Glomerular visceral epithelial cell (primary cell): ENCODE data around the gene PSME2.

Experiments
- DNase-seq: peaks from one replicate; pipeline ENCODE4 v3.0.0-alpha.2; 2016; ENCODE audit errors: extremely low spot score

PSME2 gene, protein sequence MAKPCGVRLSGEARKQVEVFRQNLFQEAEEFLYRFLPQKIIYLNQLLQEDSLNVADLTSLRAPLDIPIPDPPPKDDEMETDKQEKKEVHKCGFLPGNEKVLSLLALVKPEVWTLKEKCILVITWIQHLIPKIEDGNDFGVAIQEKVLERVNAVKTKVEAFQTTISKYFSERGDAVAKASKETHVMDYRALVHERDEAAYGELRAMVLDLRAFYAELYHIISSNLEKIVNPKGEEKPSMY

DNA sequence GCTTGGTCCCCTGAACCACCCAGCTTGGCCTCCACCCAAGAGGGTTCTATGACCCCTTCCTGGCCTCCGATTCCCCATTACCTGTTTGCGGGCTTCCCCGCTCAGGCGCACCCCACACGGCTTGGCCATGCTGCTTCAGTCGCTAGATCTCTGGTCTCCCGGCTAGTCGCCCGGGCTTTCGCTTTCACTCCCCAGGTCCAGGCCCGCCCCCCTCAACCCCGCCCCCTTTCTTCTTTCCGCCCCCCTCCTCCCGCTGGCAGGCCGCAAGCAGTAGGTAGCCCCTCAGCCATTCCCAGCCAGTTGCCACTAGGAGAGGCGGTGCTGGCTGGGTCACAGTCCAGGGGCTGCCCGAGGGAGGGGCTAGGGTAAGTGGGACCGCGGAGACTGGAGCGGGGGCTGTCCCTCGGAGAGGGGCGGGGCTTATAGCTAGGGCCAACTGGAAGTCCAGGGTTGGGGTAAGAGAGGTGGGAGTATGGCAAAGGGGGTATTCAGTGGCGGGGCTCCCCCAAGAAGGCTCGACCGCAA is at the start of gene PSME2:
PSME2 (minus strand) TSS at position 158 of the 525 bp plus-strand sequence; CDS start at position 129, 29 bp downstream.
- peak; percentile 99 for DNase-seq

DNA sequence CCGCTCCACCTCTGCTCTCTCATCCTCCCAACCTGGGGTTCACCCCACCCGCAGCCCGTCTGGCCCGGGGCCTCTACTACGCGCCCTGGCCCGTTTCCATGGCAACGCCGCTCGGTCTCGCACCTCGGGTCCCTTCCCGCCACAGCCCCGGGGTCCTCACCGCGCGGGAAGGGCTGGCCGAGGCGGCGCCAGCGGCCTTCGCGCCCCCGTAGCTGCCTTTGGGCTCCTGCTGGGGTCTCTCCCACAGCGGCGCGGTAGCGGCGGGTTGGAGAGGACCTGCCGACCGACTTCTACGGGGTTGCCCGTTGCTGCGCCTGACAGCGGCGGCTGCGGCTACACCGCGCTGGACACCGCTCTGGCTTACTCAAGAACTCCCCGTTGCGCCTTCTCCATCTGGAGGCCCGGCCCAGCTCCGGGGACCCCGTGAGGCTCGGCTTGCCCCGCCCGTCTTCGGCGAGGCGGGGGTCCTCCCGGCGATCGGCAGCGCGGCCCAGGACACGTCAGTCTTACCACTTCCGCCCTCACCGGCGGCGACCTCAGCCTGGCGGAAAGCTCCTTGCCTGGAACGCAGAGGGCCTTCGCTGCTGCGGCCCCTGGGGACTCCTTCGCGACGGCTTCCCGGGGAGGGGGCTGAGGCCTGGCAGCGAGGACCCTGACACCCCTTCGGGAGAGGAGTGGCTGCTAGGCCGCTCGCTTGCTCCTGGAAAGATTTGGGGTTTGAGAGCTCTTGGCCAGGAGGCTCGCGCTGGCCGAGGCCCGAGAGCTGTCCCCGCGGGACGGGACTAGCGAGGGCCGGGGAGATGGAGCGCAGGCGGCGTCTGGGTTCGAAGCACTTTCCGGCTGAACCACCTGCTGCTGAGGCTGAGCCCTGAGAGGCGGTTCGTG is 49.0 kb upstream of the PSME2 start, which contains the start of gene TM9SF1:
TM9SF1 (minus strand) TSS at position 256 of the 885 bp plus-strand sequence. CDS start 422 bp downstream, outside the sequence.
- peak; percentile 87 for DNase-seq

DNA sequence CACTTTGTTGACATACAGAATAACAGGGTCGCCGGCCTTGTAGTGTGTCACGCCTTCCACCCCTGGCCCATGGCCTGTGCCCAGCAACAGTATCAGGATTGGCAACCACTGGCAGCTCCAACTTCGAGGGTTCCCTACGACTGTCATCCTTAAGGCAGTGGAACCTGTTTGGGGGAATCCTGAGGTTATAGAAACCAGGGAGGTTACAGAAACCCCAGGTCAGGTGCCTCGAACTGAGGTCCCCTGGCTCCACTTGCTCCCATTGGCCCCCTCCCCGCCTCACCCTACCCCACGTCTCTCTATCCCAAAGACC is 48.4 kb upstream of the PSME2 start:
- DNase-seq, result no peak

DNA sequence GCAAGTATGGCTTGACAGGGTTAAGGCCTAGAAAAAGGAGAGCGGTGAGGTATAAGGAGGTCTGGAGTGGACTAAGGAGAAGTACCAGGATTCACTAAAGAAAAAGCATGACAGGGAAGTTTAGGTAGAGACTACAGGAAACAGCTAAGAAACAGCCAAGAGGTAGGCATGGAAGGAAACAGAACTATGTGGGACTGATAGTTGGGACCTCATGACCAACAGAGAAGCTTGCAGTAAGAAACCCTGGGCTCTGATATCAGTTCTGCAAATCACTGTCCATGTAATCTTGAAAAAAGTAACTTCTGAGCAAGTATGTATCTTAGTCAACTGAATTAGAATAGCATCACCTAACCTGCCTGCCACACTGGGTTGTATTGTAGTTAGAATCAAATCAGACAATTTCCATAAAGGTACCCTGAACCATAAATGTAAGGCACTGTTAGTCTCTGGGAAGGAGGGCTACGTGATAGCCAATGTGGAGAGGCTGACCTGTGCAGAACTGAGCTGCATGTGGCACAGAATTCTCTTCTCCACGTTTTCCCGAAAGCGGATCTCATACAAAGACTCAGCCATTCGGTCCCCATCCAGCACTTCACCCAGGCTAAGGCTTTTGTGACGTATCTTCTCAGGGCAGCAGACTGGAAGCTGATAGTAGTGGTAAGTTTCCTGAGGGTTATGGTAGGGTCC is 47.9 kb upstream of the PSME2 start:
- no peak for DNase-seq

DNA sequence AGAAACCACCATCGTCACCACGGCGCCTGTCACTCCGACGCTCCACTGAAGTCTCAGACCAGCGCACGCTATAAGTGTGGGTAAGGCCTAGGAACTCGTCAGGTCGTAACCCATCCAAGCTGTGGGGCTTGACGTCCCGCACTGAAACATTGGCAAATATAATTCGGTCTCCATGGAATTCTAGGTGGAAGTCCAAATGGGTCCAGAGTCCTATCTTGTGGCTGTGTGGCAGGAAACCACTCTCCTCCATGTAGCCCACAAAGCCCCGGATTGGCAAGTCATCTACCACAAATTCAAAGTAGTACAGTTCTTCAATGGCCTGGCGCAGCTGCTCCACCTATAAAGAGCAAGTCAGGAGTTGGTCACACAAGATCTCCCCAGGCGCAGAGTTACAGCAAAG is 46.5 kb upstream of the PSME2 start:
- no peak for DNase-seq

DNA sequence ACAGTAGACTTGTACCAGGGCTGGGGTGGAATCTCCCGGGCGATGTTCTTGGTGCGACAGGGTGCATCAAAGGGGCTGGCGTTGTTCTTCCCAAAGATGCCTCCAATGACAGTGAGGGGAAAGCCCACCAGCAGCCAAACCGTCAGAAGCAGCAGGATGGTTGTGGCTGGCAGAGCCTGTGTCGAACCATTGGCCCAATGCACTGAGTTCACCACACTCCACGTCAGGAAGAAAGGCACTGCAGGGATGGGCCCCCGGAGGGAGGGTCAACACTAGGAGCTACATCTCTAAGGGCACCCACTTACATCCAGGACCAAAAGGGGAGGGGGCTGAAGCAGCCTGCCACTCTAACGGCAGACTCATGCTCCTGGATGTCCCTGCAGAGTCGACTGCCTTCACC is 44.0 kb upstream of the PSME2 start:
- DNase-seq, result no peak

DNA sequence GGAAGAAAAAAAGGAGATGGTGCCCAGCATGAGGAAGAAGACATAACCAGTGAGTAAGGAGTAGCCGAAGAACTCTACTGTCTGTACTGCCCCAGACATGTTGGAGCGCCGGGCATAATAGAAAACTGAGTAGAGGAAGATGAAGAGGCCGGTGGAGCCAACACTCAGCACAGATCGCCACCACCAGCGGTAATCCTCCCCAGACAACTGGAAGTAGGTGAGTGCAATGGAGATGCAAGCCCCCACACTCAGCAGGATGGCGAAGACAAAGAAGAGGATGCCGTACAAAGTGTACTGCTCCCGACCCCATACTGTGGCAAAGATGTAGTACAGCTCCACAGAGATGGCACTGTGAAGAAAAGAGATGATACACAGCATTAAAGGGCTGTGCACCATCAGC is 43.0 kb upstream of the PSME2 start:
- no peak for DNase-seq

DNA sequence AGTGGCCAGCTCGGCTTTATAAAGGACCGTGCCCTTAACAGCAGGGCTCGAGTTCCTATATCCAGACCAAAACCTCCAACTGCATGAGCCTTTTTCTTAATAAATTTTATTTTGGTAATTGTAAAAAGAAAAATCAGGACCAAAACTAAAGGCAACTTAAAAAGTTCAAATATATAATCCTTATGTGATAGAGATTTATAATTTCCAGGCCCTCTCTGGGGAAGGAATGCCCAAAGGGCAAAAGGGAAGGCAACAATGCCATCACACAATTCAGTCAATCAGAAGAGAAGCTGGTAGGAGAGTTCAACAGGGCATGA is 42.6 kb upstream of the PSME2 start:
- DNase-seq, result no peak

DNA sequence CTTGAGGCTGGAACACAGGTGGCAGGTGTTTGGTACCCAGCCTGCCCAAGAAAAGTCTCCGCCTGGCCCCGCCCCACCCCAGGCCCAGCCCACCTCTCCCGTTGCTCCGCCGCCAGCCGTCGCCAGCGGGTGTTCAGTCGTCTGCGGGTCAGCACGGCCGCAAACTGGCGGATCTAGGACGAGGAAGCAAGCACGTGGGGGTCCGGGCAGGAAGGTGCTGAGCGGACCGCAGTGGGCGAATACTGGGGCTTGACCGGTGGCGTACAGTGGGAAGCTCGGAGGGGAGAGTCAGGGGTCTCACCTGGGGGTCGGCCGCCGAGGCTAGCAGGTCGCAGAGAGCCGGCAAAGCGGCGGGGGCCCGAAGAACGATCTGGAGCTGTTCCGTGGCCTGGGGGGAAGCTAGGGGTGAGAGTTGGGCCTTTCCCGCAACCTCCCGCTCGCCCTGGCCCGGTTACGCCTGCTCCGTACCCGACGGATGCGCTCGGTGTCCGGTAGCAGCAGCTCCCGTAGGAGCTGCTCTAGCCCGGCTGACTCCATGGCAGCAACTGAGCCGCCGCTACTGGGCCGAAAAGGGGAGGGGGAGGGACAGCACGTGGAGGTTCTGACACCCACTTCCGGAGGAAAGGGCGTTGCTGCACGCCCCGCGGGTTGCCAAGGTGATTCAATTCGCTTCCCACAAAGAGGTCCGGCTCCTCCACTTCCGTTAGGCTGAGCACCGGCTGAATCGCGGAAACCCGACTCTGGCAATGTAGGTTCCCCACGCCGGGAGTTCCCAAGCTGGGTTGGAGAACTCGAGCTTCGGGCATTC is 42.0 kb upstream of the PSME2 start, which contains the start of gene IPO4:
IPO4 (minus strand) TSS at position 566 of the 808 bp plus-strand sequence; CDS start at position 537, 29 bp downstream.
- peak; percentile 98 for DNase-seq

DNA sequence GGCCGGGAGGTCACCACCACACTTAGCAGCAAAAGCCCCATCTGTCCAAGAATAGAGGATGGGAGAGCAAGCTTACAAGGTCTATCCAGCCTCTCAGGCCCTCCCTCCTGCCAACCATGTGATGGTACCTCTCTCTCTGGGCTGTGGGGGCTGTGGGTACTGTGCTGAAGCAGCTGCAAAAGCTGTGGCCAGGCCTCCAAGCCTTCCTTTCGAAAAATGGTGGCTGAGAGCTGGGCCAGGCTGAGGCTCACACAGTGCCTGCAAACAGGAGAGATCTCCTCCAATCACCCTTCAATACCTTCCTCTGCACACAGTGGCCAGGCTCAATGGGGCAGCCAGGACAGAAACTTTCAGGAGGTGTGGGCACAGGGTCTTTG is 41.1 kb upstream of the PSME2 start:
- DNase-seq, result no peak

DNA sequence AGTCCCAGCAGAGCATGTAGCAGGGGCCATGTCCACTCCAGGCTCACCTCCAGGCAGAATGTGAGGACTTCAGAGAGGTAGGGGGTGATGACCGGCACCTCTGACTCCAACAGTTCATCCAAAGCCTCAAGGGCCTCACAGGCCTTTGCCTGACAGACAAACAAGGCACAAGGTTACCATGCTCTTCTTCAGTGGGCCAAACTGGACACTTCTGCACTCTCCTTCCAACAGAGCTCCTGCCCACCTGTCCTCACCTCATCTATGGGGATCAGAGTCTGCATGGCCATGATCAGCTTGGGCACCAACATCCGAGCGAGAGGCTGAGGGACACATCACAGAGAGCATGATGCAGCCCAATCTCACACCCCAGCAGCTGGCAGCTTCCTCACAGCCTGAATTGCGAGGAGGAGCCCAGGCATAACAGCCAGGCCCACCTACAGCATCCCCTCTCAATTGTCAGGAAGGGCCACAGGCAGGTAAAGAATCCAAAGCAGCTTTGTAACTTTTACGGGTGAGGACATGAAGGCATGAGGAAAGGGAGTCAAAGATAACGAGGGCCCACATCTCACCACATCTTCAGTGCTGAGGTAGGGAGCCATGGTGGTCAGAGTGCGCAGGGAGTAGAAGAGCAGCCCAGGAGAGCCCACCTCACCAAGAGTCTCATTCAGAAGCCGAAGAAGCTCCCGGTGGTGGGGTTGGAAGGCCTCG is 40.6 kb upstream of the PSME2 start:
- DNase-seq, result no peak

DNA sequence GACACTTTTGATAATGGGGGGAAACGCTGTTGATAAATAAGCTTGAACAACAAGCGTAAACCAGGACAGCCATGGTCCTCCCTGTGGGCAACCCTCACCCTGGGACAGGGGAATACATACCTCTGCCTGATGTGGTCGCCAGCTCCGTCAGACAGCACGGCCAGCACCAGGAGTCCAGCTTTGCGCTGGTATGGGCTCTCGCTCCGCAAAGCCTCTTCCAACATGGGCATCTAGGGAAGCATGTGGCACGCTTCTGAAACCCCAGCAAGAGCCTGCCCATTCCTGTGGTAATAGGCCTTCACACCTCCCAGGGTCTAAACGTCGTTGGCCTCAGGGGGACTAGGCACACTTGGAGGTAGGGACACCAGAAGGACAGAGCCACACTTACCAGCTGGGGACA is 39.3 kb upstream of the PSME2 start:
- no peak for DNase-seq

DNA sequence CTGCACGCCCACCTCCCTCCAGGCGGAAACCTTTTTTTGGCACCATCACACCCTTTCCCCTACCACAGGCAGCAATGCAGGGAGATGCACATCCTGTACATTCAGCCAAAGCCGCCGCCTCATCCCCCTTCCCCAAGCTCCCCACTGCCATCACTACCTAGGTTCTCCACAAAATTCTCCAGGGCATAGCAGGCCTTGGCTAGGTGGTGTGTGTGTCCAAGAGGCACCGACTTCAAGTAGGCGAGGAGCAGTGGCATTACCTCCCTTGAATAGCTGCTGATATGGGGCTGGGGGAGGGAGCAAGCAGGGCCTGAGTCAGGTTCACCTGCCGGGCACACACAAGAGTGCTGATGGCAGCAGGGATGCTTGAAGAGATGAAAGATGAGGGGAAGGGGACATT is 38.6 kb upstream of the PSME2 start:
- DNase-seq, result no peak

DNA sequence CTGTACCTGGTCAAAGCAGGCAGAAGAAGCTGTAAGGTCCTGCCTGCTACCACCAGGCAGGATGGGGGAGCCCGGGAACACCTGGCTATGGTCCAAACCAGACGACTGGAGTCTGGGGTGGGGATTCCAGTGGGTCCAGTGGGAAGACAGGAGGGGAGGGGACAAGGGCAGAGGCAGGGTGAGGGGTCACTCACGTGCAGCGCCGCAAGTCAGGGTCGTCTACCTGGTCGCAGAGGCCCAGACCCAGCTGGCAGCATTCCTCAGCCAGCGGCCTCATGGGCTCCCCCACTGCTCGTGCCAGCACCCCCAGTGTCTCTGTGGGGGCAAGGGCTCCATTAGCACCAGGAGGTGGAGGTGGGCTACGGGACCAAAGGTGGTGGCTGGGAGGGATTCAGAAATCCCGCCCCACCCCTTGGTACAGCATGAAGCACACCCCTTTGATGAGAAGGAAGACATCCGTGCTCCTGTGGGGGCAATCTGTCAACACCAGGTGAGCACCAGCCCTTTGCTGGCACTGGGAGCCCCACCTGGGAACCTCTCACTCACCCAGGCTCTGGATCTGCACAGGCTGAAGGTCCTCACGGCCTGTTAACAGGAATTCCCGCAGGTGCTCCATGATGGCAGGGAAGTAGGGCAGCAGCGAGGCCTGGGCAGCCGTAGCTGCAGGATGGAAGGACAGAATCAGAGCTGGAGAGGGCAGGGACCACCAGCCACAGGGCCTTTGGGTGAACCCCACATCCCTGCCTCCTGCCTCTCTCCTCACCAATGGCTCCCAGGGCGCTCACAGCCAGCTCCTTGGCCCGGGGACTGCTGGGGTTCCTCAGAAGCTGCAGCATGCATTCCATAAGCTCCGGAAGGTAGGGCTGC is 37.9 kb upstream of the PSME2 start:
- no peak for DNase-seq

DNA sequence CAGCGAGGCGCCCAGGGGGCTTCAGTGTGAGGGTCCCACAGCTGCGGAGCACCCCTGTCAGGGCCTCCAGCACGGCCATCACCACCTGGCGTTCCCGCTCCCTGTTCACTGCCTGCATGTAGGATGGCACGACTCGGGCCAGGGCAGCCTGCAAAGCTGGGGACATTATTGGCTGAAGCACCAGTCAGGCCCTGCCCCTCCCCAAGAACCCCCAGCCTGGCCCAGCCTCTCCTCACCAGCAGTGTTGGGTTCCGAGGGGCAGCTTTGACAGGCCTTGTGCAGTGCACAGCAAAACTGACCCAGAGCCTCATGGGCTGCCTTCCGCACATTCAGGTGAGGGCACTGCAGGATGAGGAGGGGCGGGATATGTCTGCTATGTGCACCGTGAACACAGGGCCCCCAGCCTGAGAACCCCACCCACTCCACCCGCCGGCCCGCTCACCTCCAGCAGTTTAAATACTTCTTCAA is 36.6 kb upstream of the PSME2 start:
- DNase-seq, result no peak

DNA sequence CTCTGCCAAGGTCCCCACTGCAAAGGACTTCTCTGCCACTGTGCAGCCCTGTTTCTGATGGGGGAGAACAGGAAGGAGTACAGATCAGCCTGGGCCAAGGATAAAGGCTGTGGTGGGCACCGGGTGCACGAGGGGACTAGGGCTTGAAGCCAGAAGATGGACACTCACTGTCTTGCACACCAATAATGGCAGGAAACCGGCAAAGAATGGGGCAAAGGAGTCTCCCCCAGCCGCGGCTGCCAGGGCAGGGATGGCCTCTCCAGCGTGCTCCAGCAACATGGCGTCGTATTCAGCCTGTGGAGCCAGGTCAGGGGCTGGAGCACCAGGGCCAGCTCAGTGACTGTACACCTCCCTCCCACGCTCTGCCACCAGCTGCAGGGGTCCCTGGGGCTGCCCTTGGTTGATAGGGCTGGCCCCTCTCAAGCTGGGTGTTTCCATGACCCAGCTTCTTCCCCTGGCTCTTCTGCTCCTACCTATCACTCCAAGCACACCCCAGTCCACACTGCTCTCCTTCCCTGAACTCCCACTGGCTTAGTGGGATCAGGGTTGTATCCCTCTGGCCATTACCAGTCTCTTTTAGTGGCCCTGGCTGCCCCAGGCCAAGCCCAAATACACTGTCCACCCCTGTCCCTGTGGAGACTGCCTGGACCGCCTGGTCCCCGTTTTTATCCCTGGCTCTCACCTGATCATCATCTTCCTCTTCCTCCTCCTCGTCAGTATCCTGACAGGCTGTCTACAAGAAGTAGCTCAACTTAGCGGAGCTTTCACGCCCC is 35.9 kb upstream of the PSME2 start:
- no peak for DNase-seq

DNA sequence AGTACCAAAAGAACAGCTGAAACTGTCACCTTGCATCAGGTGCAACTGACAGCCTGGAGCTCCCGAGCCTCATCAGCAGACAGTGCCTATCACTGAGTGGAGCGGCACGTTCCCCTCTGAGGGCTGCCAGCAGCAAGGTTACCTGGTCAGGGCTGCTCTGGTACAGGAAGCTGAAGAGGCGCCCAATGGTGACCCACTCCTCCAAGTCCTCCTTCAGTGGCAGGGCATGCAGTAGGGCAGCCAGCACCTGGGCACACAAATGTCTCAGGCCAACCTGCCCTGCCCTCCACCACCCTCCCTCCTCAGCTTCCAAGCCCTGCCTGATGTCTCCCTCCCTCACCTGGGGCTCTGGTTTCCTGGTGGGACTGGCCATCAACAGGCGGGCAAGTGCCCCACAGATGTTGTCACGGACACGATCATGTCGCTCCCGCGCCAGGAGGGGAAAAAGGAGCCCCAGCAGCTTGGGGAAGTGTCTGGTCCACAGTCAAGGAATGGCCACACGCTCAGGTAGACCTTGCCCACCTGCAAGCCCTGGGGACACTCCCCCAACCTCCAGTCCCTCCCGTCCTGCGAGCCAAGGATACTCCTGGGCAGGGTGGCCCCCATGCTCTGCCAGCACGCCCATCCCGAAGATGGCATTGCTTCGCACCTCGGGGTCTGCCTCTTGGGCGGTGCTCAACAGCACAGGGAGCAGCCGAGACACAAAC is 35.1 kb upstream of the PSME2 start:
- no peak for DNase-seq

DNA sequence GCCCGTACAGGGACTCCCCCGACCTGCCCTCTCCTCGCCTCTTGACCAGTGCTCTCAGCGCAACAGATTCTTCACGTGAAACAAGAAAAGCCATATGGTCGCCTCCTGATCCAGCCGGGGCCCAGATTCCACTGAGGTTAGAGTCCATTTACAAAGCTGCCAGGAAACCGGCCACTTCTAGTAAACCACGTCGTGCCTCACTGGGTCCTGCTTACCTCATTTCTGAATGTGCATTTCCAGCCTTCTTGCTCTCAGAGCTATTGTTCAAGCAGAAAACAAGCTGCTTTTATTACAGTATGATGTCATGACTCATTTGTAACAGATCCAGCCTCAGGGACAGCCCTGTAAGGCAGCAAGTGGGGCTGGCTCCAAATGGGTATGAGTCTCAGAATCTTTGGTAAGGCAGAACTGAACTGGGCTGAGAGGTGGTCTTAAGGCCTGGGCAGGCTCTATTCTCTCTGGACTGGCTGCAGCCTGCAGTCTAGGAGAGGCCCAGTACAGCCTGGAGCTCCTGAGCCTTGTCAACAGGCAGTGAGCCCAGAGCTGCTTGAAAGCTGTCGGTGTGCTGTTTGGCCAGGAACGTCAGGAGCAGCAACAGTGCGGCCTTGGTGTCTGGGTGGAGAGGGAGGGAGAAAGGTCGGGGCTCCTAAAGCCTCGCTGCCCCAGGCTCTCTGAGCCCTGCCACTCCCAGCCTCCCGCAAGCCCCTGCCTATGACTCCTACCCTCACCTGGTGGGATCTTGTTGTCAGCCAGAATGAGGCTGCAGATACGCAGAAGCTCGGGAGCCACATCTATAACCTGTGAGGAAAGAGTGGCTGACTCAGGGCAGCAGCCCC is 33.8 kb upstream of the PSME2 start:
- DNase-seq, result peak; percentile 90
